Endothelial cell of umbilical vein (primary cell): Measurements from ENCODE around the gene RBBP5. TPM values are rescaled to one million over a fixed set of nuclear protein-coding genes. Genes with fewer than 3 reads are reported as not detected.

Experiments
- BruUV-seq: library from RNA; stranded (reverse); fragments of 400-500 nt; replicated peaks from 2 replicates; lab custom pipeline; 2021; lab: Mats Ljungman, UMichigan
- CTCF ChIA-PET: fragments of 300-600, 350-600 bp; sonication (Branson Sonifier 250); formaldehyde crosslinking; loops from one replicate; lab custom pipeline; 2021; ENCODE audit warnings: antibody characterized with exemption, inconsistent platforms; lab: Charles Lee
- POLR2A ChIA-PET: fragments of 300-600, 350-600 bp; sonication (Branson Sonifier 250); formaldehyde crosslinking; loops from one replicate; lab custom pipeline; 2021; ENCODE audit warnings: antibody characterized with exemption, inconsistent platforms; lab: Charles Lee
- DNase-seq: peaks from one replicate; pipeline ENCODE4 v3.0.0-alpha.2; 2011; ENCODE audit warnings: low read depth, low spot score
- FAIRE-seq: peaks from 2 replicates; lab custom pipeline; 2011; peaks lifted over from hg19 to GRCh38; lab: Jason Lieb, UNC
- H2AFZ ChIP-seq: 2 replicates; pipeline ENCODE4 v1.6.0; 2012; ENCODE audit warnings: low read depth, low read length, control low read depth, inconsistent platforms
- H3K27ac ChIP-seq: 2 replicates; pipeline ENCODE4 v1.5.1; 2011; ENCODE audit warnings: low read depth, mild to moderate bottlenecking, control low read depth, low read length, moderate library complexity; ENCODE audit not compliant: insufficient read depth
- H3K27me3 ChIP-seq, 2 experiments: 2 replicates each; pipeline versions ENCODE4 v1.6.0 to v1.6.1; 2011; ENCODE audit warnings: low read length in 2 of 2, mixed read lengths in 1 of 2; ENCODE audit not compliant: control insufficient read depth in 2 of 2, insufficient read depth in 2 of 2
- H3K36me3 ChIP-seq, 2 experiments: 2 replicates in 1 of 2; 3 replicates in 1 of 2; pipeline ENCODE4 v1.5.1; 2011; ENCODE audit warnings: low read length in 2 of 2, mild to moderate bottlenecking in 1 of 2, moderate library complexity in 1 of 2; ENCODE audit not compliant: control insufficient read depth in 2 of 2, insufficient read depth in 2 of 2; ENCODE audit errors: extremely low read depth in 1 of 2
- H3K4me1 ChIP-seq: 3 replicates; pipeline ENCODE4 v1.5.1; 2011; ENCODE audit warnings: mild to moderate bottlenecking, low read length; ENCODE audit not compliant: control insufficient read depth, insufficient read depth; ENCODE audit errors: extremely low read depth
- H3K4me2 ChIP-seq: 2 replicates; pipeline ENCODE4 v1.6.1; 2011; ENCODE audit warnings: low read length, control low read depth, mixed read lengths; ENCODE audit not compliant: insufficient read depth
- H3K4me3 ChIP-seq, 3 experiments: fragments of 200-600 bp in 1 of 3; sonication (generic), shearing (Covaris generic) in 1 of 3; replicated peaks in 1 of 3; 2 replicates each; pipeline ENCODE4 v1.5.1; 2011 to 2016; ENCODE audit warnings: control low read depth in 3 of 3, low read length in 3 of 3, mild to moderate bottlenecking in 2 of 3, inconsistent platforms in 1 of 3, low read depth in 1 of 3, moderate library complexity in 1 of 3; ENCODE audit not compliant: insufficient read depth in 1 of 3
- H3K79me2 ChIP-seq: 2 replicates; pipeline ENCODE4 v1.6.0; 2012; ENCODE audit warnings: low read length, inconsistent platforms; ENCODE audit not compliant: control insufficient read depth, insufficient read depth
- H3K9ac ChIP-seq: replicated peaks from 2 replicates; pipeline ENCODE3; 2011; ENCODE audit warnings: low read length, control low read depth; ENCODE audit not compliant: insufficient read depth; ENCODE audit errors: extremely low read depth
- H3K9me1 ChIP-seq: replicated peaks from 3 replicates; pipeline ENCODE4 v1.6.0; 2011; ENCODE audit warnings: mild to moderate bottlenecking, low read length; ENCODE audit not compliant: control insufficient read depth, insufficient read depth; ENCODE audit errors: extremely low read depth
- H3K9me3 ChIP-seq: replicated peaks from 2 replicates; pipeline ENCODE4 v1.5.1; 2012; ENCODE audit warnings: low read length, inconsistent platforms; ENCODE audit not compliant: control insufficient read depth, insufficient read depth
- H4K20me1 ChIP-seq: replicated peaks from 2 replicates; pipeline ENCODE3; 2011; ENCODE audit warnings: mild to moderate bottlenecking, low read length; ENCODE audit not compliant: control insufficient read depth, insufficient read depth; ENCODE audit errors: extremely low read depth
- CTCF ChIP-seq, 2 donors: IDR thresholded peaks; 1 replicate in 1 of 2; 2 replicates in 1 of 2; pipeline ENCODE4 v1.5.1; 2011; ENCODE audit warnings: low read length in 2 of 2, mild to moderate bottlenecking in 2 of 2, moderate library complexity in 2 of 2, control low read depth in 1 of 2, inconsistent platforms in 1 of 2, low read depth in 1 of 2; ENCODE audit not compliant: insufficient read depth in 1 of 2; ENCODE audit errors: extremely low read depth in 1 of 2
- EZH2 ChIP-seq: IDR thresholded peaks from 2 replicates; pipeline ENCODE4 v1.6.1; 2012; ENCODE audit warnings: borderline replicate concordance, low read depth, mild to moderate bottlenecking, moderate library complexity, low read length, inconsistent platforms; ENCODE audit not compliant: severe bottlenecking
- FOS ChIP-seq: IDR thresholded peaks from 2 replicates; pipeline ENCODE4 v1.6.1; 2011; ENCODE audit warnings: mild to moderate bottlenecking, low read length, moderate library complexity, borderline replicate concordance; ENCODE audit not compliant: insufficient read depth
- GATA2 ChIP-seq: IDR thresholded peaks from 2 replicates; pipeline ENCODE4 v1.7.0; 2011; ENCODE audit warnings: low read depth, mild to moderate bottlenecking, moderate library complexity, mixed read lengths, low read length; ENCODE audit not compliant: insufficient read length, insufficient read depth
- JUN ChIP-seq: IDR thresholded peaks from 2 replicates; pipeline ENCODE4 v1.6.1; 2011; ENCODE audit warnings: borderline replicate concordance, low read depth; ENCODE audit not compliant: insufficient read length, insufficient read depth
- MAX ChIP-seq: IDR thresholded peaks from 2 replicates; pipeline ENCODE4 v1.6.1; 2011; ENCODE audit not compliant: insufficient read depth, insufficient read length
- MYC ChIP-seq: IDR thresholded peaks from one replicate; pipeline ENCODE4 v1.6.1; 2011; ENCODE audit warnings: mild to moderate bottlenecking, low read depth, low read length
- POLR2A ChIP-seq: IDR thresholded peaks from 2 replicates; pipeline ENCODE4 v1.6.1; 2012; ENCODE audit warnings: low read depth, mild to moderate bottlenecking, control low read depth, low read length
- POLR2AphosphoS5 ChIP-seq: IDR thresholded peaks from 2 replicates; pipeline ENCODE4 v1.6.1; 2012; ENCODE audit warnings: low read depth, mild to moderate bottlenecking, control low read depth, low read length, moderate library complexity; ENCODE audit not compliant: insufficient read depth
- dilution Hi-C: fragments of 300-500 bp; cut with MboI; formaldehyde crosslinking; loops from one replicate; pipeline ENCODE4 v1.15.0; 2019; ENCODE audit warnings: low sequenced_read_pairs; ENCODE audit not compliant: extremely low pct_ligation_motif_present
- intact Hi-C: fragments of 100-400 bp; cut with micrococcal nuclease; formaldehyde crosslinking; loops from one replicate; pipeline ENCODE4 v1.10.0; 2022
- polyA plus RNA-seq, 4 experiments: library from polyadenylated mRNA; depleted of rRNA in 3 of 4; stranded (reverse) in 3 of 4; unstranded in 1 of 4; fragments of >200 nt; gene quantifications; 2 replicates each; pipeline versions ENCODE4 v1.2.1 to v1.2.3, GENCODE V29; 2011 to 2012; ENCODE audit warnings: missing spikeins in 1 of 4
- total RNA-seq: library from RNA; stranded (reverse); gene quantifications from 2 replicates; pipeline ENCODE4 v1.2.3, GENCODE V29; 2021

RBBP5 gene
- total and polyA plus RNA-seq, 2 donors (not counting 3 experiments of a cell fraction or from before 2014, with no cell fraction given), result 5.8 to 14.2 TPM

- dilution Hi-C loops, result no loop called here
- Histone ChIP-seq H3K9ac (no peak overlapping the region), H3K79me2 (no peaks in the 10 kb centered on the region), H2AFZ (no peak overlapping the region), H3K27ac (no peak overlapping the region), H3K9me1 (no peaks in the 10 kb centered on the region), H3K36me3 (no peaks in the 10 kb centered on the region), H4K20me1 (no peaks in the 10 kb centered on the region), H3K4me2 (no peak overlapping the region), H3K4me1 (peaks cover 12% of the 10 kb centered on the region), H3K9me3 (no peaks in the 10 kb centered on the region), H3K4me3 (no peak overlapping the region), H3K27me3 (no peaks in the 10 kb centered on the region)
- DNase-seq, result no peak
- ChIA-PET POLR2A (no interaction called here), CTCF (interaction anchor here (0.6 to 1.6 kb wide), 3 partner anchors 13 to 53 kb away, joined by 3 to 6 read pairs (median 3); no protein-coding TSS in a partner anchor)
- no peak for FAIRE-seq
- no TSS peak for BruUV-seq
- intact Hi-C loops, result no loop called here
- no peak for TF ChIP-seq EZH2
- no peak for TF ChIP-seq POLR2A
- no peak for TF ChIP-seq MAX
- no peak for TF ChIP-seq FOS
- TF ChIP-seq POLR2AphosphoS5, result no peak
- TF ChIP-seq MYC, result no peak
- TF ChIP-seq GATA2, result no peak
- TF ChIP-seq JUN, result no peak
- TF ChIP-seq CTCF (IDR thresholded peaks at IDR 0.05; ENCODE audit: extremely low read depth in 1 of 2, insufficient read depth in 1 of 2, low read depth in 1 of 2, low read length in 2 of 2), result no peak
These were observed 48.9 kb upstream of the RBBP5 start for GRCh38 chr1:205170532-205171269.
